GM12878 (cell line): ENCODE measurements around the gene KCNJ12.

Experiments used
- ATF7 ChIP-seq: fragments of 450-650 bp; IDR thresholded peaks from 2 replicates; pipeline ENCODE4 v1.6.1; 2016; ENCODE audit warnings: low read depth, mild to moderate bottlenecking
- CEBPB ChIP-seq, 2 experiments: fragments of 150-350 bp in 1 of 2; IDR thresholded peaks; 2 replicates each; pipeline ENCODE4 v1.6.1; 2012 to 2014; ENCODE audit warnings: low read depth in 2 of 2, low read length in 2 of 2, borderline replicate concordance in 1 of 2, inconsistent platforms in 1 of 2
- CTCF ChIP-seq, 3 experiments: IDR thresholded peaks in 2 of 3; conservative IDR thresholded peaks in 1 of 3; 2 replicates each; pipeline ENCODE4 v1.5.1; 2011; ENCODE audit warnings: low read depth in 3 of 3, low read length in 3 of 3, mild to moderate bottlenecking in 3 of 3, control low read depth in 2 of 3, moderate library complexity in 2 of 3, inconsistent platforms in 1 of 3, mixed read lengths in 1 of 3; ENCODE audit not compliant: control insufficient read depth in 2 of 3, insufficient read depth in 1 of 3; ENCODE audit errors: extremely low read depth in 1 of 3
- E2F4 ChIP-seq: IDR thresholded peaks from 2 replicates; pipeline ENCODE4 v1.6.1; 2012; ENCODE audit warnings: low read depth, low read length, improper control_type of control experiment
- E4F1 ChIP-seq: fragments of 450-650 bp; IDR thresholded peaks from 2 replicates; pipeline ENCODE4 v1.6.1; 2018; ENCODE audit warnings: borderline replicate concordance, mild to moderate bottlenecking; ENCODE audit not compliant: partially characterized antibody
- EP300 ChIP-seq, 2 experiments: fragments of 150-350 bp in 1 of 2; IDR thresholded peaks; 2 replicates each; pipeline ENCODE4 v1.6.1; 2011 to 2012; ENCODE audit warnings: low read depth in 2 of 2, low read length in 2 of 2, borderline replicate concordance in 1 of 2, improper control_type of control experiment in 1 of 2, inconsistent platforms in 1 of 2; ENCODE audit not compliant: control insufficient read depth in 1 of 2
- HDAC6 ChIP-seq: fragments of 200-600 bp; sonication (generic); IDR thresholded peaks from one replicate; pipeline ENCODE4 v1.8.0; 2017; ENCODE audit warnings: antibody characterized with exemption; ENCODE audit not compliant: unreplicated experiment
- NFYB ChIP-seq: IDR thresholded peaks from 2 replicates; pipeline ENCODE4 v1.6.1; 2011; ENCODE audit warnings: low read depth, mild to moderate bottlenecking, low read length, improper control_type of control experiment, moderate library complexity; ENCODE audit not compliant: insufficient read depth
- POLR2A ChIP-seq: IDR thresholded peaks from 2 replicates; pipeline ENCODE4 v1.6.1; 2011; ENCODE audit warnings: low read depth, mild to moderate bottlenecking, low read length
- USF2 ChIP-seq: IDR thresholded peaks from 2 replicates; pipeline ENCODE4 v1.6.1; 2011; ENCODE audit warnings: low read depth, low read length, improper control_type of control experiment, borderline replicate concordance

- TF ChIP-seq E4F1 (no peak), E2F4 (no peak), USF2 (no peak), CTCF (IDR thresholded peaks at IDR 0.05 in 2 of 3, conservative IDR thresholded peaks at IDR 0.05 in 1 of 3; ENCODE audit: control insufficient read depth in 2 of 3, extremely low read depth in 1 of 3, insufficient read depth in 1 of 3, low read depth in 3 of 3, low read length in 3 of 3) (no peak), HDAC6 (no peak), CEBPB (IDR thresholded peaks at IDR 0.05; ENCODE audit: borderline replicate concordance in 1 of 2, low read depth in 2 of 2, low read length in 2 of 2) (no peak), ATF7 (no peak), EP300 (IDR thresholded peaks at IDR 0.05; ENCODE audit: borderline replicate concordance in 1 of 2, control insufficient read depth in 1 of 2, low read depth in 2 of 2, low read length in 2 of 2) (no peak), NFYB (no peak), POLR2A (no peak)
These were observed 14.1 kb downstream of the KCNJ12 start for GRCh38 chr17:21390294-21390693.
